Limb (tissue), 2 donors: ENCODE data around the gene KCTD5.
A peak's percentile ranks its signal among the peaks of the same experiment; 100 is the strongest.
"Not testable (repeated sequence)": the region's sequence is repeated elsewhere in the genome, so short reads cannot be mapped to it uniquely, and the experiment has no call there.

Experiments used
- DNase-seq, 2 donors: peaks; one replicate each; pipeline ENCODE4 v3.0.0-alpha.2; 2016; ENCODE audit errors: extremely low spot score in 2 of 2

KCTD5 gene

GRCh38 chr16:2721634-2722173 is 39.4 kb downstream of the KCTD5 start:
- not testable (repeated sequence) for DNase-seq

GRCh38 chr16:2724088-2724676 is 41.9 kb downstream of the KCTD5 start:
- no peak for DNase-seq

DNA sequence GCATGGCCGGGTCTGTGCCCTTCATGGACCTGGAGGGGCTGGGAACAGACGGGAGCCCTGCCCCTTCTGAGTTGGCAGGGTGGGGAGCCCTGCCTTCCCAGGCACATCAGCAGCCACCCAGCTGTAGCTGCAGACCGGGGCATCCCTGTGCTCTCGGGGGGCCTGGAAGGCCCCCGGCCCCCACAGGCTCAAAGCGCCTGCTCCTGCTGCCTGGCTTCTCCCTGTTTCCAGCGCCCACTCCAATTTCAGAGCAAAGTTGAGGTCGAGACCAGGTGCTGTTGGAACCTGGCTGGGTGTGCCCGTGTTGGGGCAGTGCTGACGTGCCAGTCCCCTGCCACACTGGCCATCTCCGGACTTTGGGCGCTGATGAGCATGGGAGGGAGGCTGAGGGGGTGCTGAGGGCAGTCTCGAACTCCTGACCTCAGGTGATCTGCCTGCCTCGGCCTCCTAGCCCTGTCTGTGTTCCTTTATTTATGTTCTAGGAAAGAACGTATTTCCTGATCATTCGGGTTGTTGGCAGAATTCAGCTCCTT is 42.6 kb downstream of the KCTD5 start:
- peak in 1 of 2 donors; percentile 26 for DNase-seq

- DNase-seq = no peak
These were observed 44.6 kb downstream of the KCTD5 start for GRCh38 chr16:2726923-2727322.

DNA sequence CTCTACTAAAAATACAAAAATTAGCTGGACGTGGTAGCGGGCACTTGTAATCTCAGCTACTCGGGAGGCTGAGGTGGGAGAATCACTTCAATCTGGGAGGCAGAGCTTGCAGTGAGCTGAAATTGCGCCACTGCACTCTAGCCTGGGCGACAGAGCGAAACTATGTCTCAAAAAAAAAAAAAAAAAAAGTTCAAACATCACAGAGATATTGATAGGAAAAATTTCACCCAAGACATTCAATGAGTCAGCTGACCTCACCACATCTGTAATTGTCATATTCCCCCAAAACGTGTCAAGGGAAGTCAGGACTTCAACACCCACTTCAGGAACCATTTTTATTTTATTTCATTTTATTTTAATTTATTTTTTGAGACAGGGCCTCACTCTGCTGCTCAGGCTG is 45.7 kb downstream of the KCTD5 start:
- no peak for DNase-seq

GRCh38 chr16:2734844-2735515 is 52.7 kb downstream of the KCTD5 start:
- DNase-seq = no peak

DNA sequence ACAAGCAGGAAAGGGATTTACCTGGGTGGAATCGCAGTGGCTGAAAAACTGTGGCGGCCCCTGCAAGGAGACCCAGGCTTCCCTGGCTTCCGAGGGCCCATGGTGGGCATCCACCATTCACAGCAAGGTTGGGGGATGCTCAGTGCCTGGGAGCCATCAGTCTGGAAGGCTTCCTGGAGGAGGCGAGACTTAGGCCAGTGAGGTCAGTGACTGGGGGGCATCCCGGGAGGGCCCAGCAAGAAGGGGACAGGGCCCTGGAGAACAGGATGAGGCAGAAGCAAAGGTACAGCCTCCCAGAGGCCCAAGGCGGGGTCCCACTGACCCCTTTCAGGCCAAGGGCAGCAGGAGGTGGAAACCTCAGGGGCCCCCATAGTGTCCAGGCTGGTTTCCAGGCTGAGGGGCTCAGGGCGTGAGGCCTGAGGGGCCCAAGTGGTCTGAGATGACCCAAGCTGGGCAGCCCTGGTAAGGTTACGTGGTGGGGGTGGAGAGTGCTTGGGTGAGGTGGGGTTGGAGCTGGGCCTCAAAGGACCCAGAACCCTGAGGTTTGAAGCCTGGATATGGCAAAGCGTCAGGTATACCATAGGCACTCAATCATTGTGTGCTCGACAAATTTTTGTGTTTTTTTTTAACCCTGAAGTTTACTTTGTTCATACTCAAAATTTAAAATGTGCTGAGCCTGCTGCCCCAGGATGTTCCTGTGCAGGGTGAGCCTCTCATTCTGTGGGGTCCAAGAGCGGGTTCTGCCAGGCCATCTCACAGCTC is 54.3 kb downstream of the KCTD5 start:
- DNase-seq = no peak

GRCh38 chr16:2737238-2737605 is 54.9 kb downstream of the KCTD5 start:
- no peak for DNase-seq

DNA sequence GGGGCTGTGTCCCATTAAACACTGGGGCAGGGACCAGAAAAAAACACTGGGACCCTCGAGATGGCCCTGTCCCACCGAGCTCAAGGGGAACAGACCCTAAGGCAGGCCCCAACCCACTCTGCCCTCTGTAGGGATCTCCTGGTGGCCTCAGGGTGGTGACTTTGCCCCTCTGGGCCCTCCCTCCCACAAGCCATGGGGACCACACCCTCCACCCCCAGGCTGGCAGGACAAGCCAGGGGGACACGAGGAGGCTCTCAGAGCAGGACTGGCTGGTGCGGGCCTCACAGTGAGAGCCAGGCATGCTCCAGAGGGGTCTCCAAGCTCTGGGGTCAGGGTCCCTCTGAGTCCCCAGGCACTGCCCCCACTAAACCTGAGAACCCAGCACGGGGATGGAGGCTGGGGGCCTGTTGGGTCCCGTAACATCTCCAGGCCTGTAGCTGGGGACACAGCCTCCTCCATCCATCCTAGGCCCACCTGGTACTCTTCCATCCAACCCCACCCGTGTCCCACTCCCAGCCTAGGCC is 55.6 kb downstream of the KCTD5 start:
- DNase-seq = no peak

GRCh38 chr16:2738615-2739014 is 56.3 kb downstream of the KCTD5 start:
- DNase-seq = no peak

DNA sequence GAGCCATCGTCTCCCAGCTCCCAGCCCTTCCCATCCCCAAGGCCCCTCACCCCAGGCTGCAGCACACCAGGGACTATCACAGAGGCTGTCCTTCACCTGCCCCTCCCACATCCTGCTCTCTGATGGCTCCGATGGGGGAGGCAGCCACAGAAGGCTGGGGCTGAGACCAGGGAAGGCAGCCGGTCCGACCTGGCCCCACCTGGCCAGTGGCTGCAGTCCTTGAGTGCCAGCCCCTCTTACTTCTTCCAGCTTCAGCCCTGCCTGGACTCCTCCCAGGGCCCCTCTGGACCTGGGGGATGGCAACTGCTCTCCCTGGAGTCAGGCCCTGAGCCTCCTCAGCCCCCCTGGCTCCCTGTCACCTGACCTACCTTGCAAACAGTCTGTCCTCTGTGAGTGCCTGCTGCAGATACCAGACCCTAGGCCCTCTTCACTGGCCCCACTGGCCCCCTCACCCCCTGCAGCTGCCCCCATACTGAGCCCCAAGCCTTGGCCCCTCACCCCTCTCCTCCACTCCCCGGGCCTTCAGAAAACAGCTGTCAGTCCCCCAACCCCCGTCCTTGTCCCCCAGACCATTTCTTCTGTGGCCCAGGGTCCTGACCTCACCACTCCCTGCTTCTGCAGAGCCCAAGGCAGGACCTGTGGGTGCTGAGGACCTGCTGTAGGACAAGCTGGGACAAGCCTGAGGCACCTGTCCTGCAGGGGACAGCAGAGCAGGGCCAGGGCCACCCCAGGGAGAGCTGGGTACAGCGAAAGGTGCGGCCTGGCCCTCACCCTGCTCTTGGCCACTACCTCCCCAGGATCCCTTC is 57.5 kb downstream of the KCTD5 start:
- DNase-seq = no peak

GRCh38 chr16:2740476-2740875 is 58.2 kb downstream of the KCTD5 start:
- no peak for DNase-seq

- no peak for DNase-seq
These were observed 58.8 kb downstream of the KCTD5 start for GRCh38 chr16:2741168-2741567.

DNA sequence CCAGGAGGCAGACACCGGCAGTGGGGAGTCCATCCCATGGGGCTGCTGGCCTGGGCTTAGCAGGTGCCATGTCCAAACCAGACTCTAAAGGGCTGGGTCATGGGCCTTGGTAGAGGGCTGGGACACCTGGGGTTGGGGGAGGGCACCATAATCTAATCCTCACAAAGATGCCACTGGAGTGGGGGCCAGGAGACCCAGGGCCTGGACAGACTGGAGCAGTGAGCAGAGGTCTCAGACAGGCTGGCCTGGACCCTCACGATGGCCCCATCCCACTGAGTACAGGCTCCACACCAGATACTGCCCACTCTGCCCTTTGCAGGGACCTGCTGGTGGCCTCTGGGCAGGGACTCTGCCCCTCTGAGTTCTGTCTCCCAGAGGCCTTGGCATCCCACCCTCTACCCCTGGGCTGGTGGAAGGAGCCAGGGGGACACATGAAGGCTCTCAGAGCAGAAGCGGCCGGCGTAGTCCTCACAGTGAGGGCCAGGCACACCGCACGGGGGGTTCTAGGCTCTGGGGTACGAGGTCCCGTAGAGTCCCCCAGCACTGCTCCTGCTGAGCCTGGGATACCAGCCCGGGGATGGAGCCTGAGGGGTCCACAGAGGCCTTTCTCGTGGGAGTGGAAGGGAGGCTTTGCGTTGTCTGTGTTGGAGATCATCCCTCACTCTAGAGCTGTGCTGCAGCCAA is 60.1 kb downstream of the KCTD5 start:
- DNase-seq = no peak

DNA sequence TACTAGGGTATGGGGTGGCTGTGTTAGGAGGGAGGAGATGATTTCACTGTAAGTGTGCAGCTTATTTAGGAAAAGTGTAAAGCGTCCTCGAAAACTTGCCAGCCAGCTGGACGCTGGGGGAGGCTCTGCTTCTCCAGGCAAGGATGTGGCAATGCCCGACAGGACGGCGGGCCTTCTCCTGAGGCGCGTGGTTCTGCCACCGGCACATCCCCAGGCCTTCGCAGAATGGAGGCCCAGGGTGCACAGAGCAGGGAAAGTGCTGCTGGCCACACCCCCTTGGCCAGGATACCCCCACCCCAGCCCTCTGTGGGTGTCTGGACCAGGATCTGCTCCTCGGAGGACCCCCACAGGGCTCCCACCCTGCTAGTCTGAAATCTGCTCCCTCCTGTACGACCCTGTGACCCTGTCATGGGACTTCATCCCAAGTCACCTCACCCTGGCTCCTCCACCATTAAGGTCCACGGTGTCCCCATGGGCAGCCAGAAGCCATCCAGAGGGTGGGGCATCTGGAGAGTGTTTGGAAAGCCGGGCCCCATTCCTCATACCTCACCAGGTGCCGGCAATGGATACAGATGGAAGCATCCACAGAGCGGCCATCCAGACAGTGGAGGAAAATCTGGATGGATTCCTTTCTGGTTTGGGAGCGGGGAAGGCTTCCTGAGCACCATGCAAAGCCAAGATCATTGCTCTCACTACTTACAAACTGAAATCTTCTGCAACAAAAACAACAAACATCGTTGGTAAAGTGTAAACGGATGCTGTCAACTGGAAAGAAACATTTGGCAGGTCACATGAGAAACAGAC is 60.9 kb downstream of the KCTD5 start:
- no peak for DNase-seq

DNA sequence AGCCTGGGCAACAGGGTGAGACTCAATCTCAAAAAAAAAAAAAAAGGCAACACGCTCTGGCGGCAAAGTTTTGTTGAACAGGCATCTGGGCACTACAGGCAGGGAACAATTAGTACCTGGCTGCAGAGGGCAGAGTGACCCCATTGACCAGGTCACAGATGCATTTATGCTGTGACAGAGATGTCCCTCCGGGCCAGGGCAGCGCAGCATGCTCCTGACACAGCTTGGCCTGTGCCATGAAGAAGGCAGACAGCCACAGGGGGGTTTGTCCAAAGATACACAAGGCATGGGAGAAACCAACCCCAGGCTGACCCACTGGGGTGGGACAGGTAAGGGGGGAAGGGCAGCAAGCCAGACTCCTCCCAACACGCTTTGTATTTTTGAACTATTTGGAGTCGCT is 62.4 kb downstream of the KCTD5 start:
- DNase-seq = no peak

DNA sequence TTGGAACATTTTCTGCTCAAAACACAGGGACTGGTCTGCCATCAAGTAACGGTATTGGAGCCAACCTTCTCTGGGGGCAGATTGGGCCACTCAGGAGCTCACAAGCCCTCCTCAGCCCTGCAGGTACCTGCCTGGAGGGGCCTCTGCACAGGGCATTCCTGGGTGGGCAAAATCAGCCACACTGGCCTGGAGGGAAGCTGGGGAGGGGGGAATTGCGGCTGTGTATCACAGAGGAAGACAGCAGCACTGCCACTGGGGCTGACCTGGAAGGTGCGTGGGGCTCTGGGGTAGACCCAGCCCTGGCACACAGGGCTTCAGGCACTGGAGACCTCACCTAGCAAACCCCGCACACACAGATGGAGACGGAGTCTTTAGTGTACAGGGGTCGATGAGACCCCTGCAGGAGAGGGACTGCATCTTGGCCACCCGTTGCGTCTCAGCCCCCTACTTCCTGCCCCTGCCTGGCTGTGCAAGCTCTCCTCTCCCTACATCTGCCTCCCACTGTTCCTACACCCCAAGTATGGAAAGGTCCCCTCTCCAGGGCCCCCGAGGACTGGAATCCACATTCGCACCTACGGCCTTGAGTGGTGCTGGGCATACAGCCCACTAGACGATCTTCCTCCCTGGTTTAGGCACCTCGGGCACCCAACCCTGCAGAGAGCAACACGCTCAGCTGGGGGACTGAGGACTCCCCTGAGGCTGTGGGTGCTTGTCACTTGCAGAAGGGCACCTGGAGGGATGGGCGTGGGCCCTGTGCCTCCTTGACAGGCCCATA is 63.0 kb downstream of the KCTD5 start:
- DNase-seq = no peak

DNA sequence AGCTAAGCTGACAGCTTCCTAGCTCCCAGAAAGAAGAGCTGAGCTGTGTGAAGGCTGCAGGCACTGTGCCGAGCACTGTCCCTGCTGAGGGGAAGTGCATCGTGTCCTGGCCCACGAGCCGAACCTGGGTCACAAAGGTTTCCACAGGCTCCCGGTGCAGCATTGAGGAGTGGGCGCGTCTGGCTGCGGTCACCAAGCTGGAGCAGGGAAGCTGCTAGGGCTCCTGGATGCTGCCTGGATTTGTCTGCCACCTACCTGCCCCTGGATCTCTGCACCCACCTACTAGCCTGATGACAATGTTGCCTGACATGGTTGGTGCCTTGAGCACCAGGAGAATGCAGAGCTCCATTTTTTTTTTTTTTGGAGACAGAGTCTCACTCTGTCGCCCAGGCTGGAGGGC is 63.6 kb downstream of the KCTD5 start:
- no peak for DNase-seq
